SK-N-SH (cell line): Measurements from ENCODE around the gene UBE2E2. TPM values are rescaled to one million over a fixed set of nuclear protein-coding genes. Genes with fewer than 3 reads are reported as not detected.

ENCODE experiments used
- CTCF ChIA-PET: fragments of 300-600, 350-600 bp; formaldehyde crosslinking; extraction: SDS; loops from one replicate; lab custom pipeline; 2021; lab: Yijun Ruan, JAX
- POLR2A ChIA-PET: fragments of 350-600 bp; sonication (Branson Sonifier 250); formaldehyde crosslinking; extraction: SDS; loops from one replicate; lab custom pipeline; 2020; ENCODE audit warnings: antibody characterized with exemption, inconsistent platforms; lab: Yijun Ruan, JAX
- DNase-seq: peaks from one replicate; pipeline ENCODE4 v3.0.0; 2012
- H2AFZ ChIP-seq: fragments of 200-600 bp; sonication (generic); 2 replicates; pipeline ENCODE4 v1.8.1; 2016; ENCODE audit warnings: antibody characterized with exemption, mild to moderate bottlenecking, low read depth
- H3F3A ChIP-seq: fragments of 200-600 bp; sonication (generic); replicated peaks from 2 replicates; pipeline ENCODE3; 2016; ENCODE audit warnings: antibody characterized with exemption, mild to moderate bottlenecking; ENCODE audit not compliant: insufficient read depth
- H3K27ac ChIP-seq, 2 experiments: fragments of 200-500 bp in 1 of 2; fragments of 200-600 bp in 1 of 2; sonication (Bioruptor generic) in 1 of 2; sonication (generic), shearing (Covaris generic) in 1 of 2; 2 replicates each; pipeline versions ENCODE4 v1.5.1 to v1.6.1; 2014 to 2016; ENCODE audit warnings: low read depth in 2 of 2, inconsistent platforms in 1 of 2, low read length in 1 of 2, mild to moderate bottlenecking in 1 of 2, mixed read lengths in 1 of 2
- H3K27me3 ChIP-seq: fragments of 200-600 bp; sonication (generic), shearing (Covaris generic); 2 replicates; pipeline ENCODE4 v1.6.1; 2016; ENCODE audit warnings: mixed run types; ENCODE audit not compliant: insufficient read depth
- H3K36me3 ChIP-seq, 2 experiments: fragments of 200-500 bp in 1 of 2; fragments of 200-600 bp in 1 of 2; sonication (Bioruptor generic) in 1 of 2; sonication (generic) in 1 of 2; replicated peaks in 1 of 2; 2 replicates each; pipeline versions ENCODE3 to v1.5.1; 2014 to 2016; ENCODE audit warnings: low read length in 1 of 2, mild to moderate bottlenecking in 1 of 2; ENCODE audit not compliant: insufficient read depth in 2 of 2, control insufficient read depth in 1 of 2
- H3K4me1 ChIP-seq, 2 experiments: fragments of 200-500 bp in 1 of 2; fragments of 200-600 bp in 1 of 2; sonication (Bioruptor generic) in 1 of 2; sonication (generic), shearing (Covaris generic) in 1 of 2; 2 replicates each; pipeline versions ENCODE4 v1.5.1 to v1.6.1; 2014 to 2016; ENCODE audit warnings: low read depth in 1 of 2, low read length in 1 of 2, mixed run types in 1 of 2; ENCODE audit not compliant: insufficient read depth in 2 of 2, control insufficient read depth in 1 of 2
- H3K4me2 ChIP-seq: fragments of 200-600 bp; sonication (generic), shearing (Covaris generic); 2 replicates; pipeline ENCODE4 v1.6.1; 2017; ENCODE audit warnings: mixed run types
- H3K4me3 ChIP-seq, 2 experiments: fragments of 200-500 bp in 1 of 2; fragments of 200-600 bp in 1 of 2; sonication (Bioruptor generic) in 1 of 2; sonication (generic), shearing (Covaris generic) in 1 of 2; 2 replicates each; pipeline versions ENCODE4 v1.5.1 to v1.8.1; 2014 to 2016; ENCODE audit warnings: low read depth in 2 of 2, inconsistent platforms in 1 of 2, low read length in 1 of 2, mild to moderate bottlenecking in 1 of 2, mixed read lengths in 1 of 2, moderate library complexity in 1 of 2
- H3K79me2 ChIP-seq: fragments of 200-600 bp; sonication (generic); 2 replicates; pipeline ENCODE4 v1.8.1; 2017; ENCODE audit warnings: mild to moderate bottlenecking; ENCODE audit not compliant: insufficient read depth
- H3K9ac ChIP-seq: fragments of 200-600 bp; sonication (generic); 2 replicates; pipeline ENCODE4 v1.6.1; 2017; ENCODE audit warnings: mixed run types
- H3K9me2 ChIP-seq: fragments of 200-600 bp; sonication (generic); 2 replicates; pipeline ENCODE4 v1.6.1; 2017; ENCODE audit warnings: mixed run types
- H3K9me3 ChIP-seq: fragments of 200-600 bp; sonication (generic); 2 replicates; pipeline ENCODE4 v1.6.1; 2017; ENCODE audit warnings: mixed run types, mild to moderate bottlenecking, moderate library complexity
- H4K20me1 ChIP-seq: fragments of 200-600 bp; sonication (generic); 2 replicates; pipeline ENCODE4 v1.6.1; 2017; ENCODE audit warnings: mild to moderate bottlenecking, mixed run types; ENCODE audit not compliant: insufficient read depth
- CHD2 ChIP-seq: fragments of 150-350 bp; IDR thresholded peaks from 2 replicates; pipeline ENCODE4 v1.6.1; 2018; ENCODE audit warnings: low read length; ENCODE audit not compliant: partially characterized antibody
- EP300 ChIP-seq, 2 experiments: IDR thresholded peaks; 2 replicates each; pipeline versions ENCODE4 v1.4.0 to v1.6.1; 2012; ENCODE audit warnings: borderline replicate concordance in 1 of 2, low read depth in 1 of 2, low read length in 1 of 2
- FOSL2 ChIP-seq: IDR thresholded peaks from 2 replicates; pipeline ENCODE4 v1.4.0; 2012; ENCODE audit warnings: low read depth, mild to moderate bottlenecking, moderate library complexity, borderline replicate concordance
- IRF3 ChIP-seq: fragments of 150-350 bp; IDR thresholded peaks from 2 replicates; pipeline ENCODE4 v1.6.1; 2016; ENCODE audit warnings: mild to moderate bottlenecking, low read depth, low read length
- JUND ChIP-seq: IDR thresholded peaks from 2 replicates; pipeline ENCODE4 v1.4.0; 2012
- MXI1 ChIP-seq: IDR thresholded peaks from 2 replicates; pipeline ENCODE4 v1.6.1; 2012; ENCODE audit warnings: mild to moderate bottlenecking, low read depth, low read length, improper control_type of control experiment
- NFIC ChIP-seq: IDR thresholded peaks from 2 replicates; pipeline ENCODE4 v1.4.0; 2012; ENCODE audit warnings: borderline replicate concordance
- NRF1 ChIP-seq: IDR thresholded peaks from 2 replicates; pipeline ENCODE4 v1.6.1; 2012; ENCODE audit warnings: low read depth, mild to moderate bottlenecking, low read length
- PBX3 ChIP-seq: IDR thresholded peaks from 2 replicates; pipeline ENCODE4; 2012
- RCOR1 ChIP-seq: fragments of 150-350 bp; IDR thresholded peaks from 2 replicates; pipeline ENCODE4 v1.6.1; 2017; ENCODE audit warnings: antibody characterized with exemption, low read length
- SMC3 ChIP-seq: IDR thresholded peaks from 2 replicates; pipeline ENCODE4 v1.6.1; 2012; ENCODE audit warnings: low read depth, low read length, improper control_type of control experiment
- TAF1 ChIP-seq: IDR thresholded peaks from 2 replicates; pipeline ENCODE4 v1.6.1; 2012; ENCODE audit warnings: low read depth, mild to moderate bottlenecking, low read length, moderate library complexity, borderline replicate concordance
- TEAD4 ChIP-seq: IDR thresholded peaks from 2 replicates; pipeline ENCODE4 v1.4.0; 2012; ENCODE audit warnings: mild to moderate bottlenecking, borderline replicate concordance; ENCODE audit not compliant: insufficient read depth
- USF1 ChIP-seq: IDR thresholded peaks from 2 replicates; pipeline ENCODE4 v1.4.0; 2012; ENCODE audit warnings: low read depth, borderline replicate concordance
- YY1 ChIP-seq: IDR thresholded peaks from 2 replicates; pipeline ENCODE4 v1.4.0; 2012; ENCODE audit warnings: low read depth, mild to moderate bottlenecking
- WGBS: methylation state at CpG from one replicate; pipeline ENCODE4 v1.1.6; 2017; ENCODE audit warnings: low lambda C conversion rate; 5-methylcytosine and 5-hydroxymethylcytosine counted together
- polyA plus RNA-seq, 3 experiments: library from polyadenylated mRNA; depleted of rRNA; stranded (reverse); fragments of >200 nt; gene quantifications; 2 replicates each; pipeline ENCODE4 v1.2.3, GENCODE V29; 2012

UBE2E2 gene
- polyA plus RNA-seq, 1 of the 3 experiments (the other 2 are of a cell fraction) = 46.4 TPM

GRCh38 chr3:23519314-23520208, 316.4 kb downstream of the UBE2E2 start:
- H3K79me2 ChIP-seq = no peaks in the 10 kb centered on the region

GRCh38 chr3:23527326-23527725, 324.2 kb downstream of the UBE2E2 start:
- DNase-seq = no peak
- 94% methylated on average over 2 of the region's 2 CpGs for WGBS
- POLR2A ChIA-PET = no interaction called here
- Histone ChIP-seq H3K4me2 (no peak overlapping the region), H3K9me2 (no peaks in the 10 kb centered on the region), H3K36me3 (peaks cover 0 to 3% of the 10 kb centered on the region in 2 experiments), H3K4me3 (no peak overlapping the region), H3F3A (peaks cover under 1% of the 10 kb centered on the region), H4K20me1 (no peaks in the 10 kb centered on the region), H3K4me1 (no peaks in the 10 kb centered on the region), H2AFZ (no peak overlapping the region), H3K9me3 (no peaks in the 10 kb centered on the region)
- CTCF ChIA-PET = interaction anchor here (1.2 kb wide), 1 partner anchor 16 kb away, joined by 3 read pairs; no protein-coding TSS in a partner anchor
- TF ChIP-seq CHD2 (no peak), TAF1 (no peak), SMC3 (no peak), TEAD4 (no peak), NFIC (no peak), MXI1 (no peak), RCOR1 (no peak), EP300 (IDR thresholded peaks at IDR 0.05; ENCODE audit: borderline replicate concordance in 1 of 2, low read depth in 1 of 2, low read length in 1 of 2) (no peak), PBX3 (no peak), USF1 (no peak), JUND (no peak), IRF3 (no peak), YY1 (no peak)
- TF ChIP-seq, all 33 proteins: peak for 0
- Histone ChIP-seq H3K27ac (no peak overlapping the region), H3K79me2 (no peaks in the 10 kb centered on the region), H3K9ac (no peak overlapping the region), H3K27me3 (no peaks in the 10 kb centered on the region)

More at GRCh38 chr3:23519314-23520208, 316.4 kb downstream of the UBE2E2 start:
- H3K4me3 ChIP-seq = no peak overlapping the region
- H3K9ac ChIP-seq = no peak overlapping the region
- H3K9me2 ChIP-seq = no peaks in the 10 kb centered on the region
- 97% methylated on average over 4 of the region's 4 CpGs for WGBS
- POLR2A ChIA-PET = interaction anchor here (0.6 kb wide), 1 partner anchor 16 kb away, joined by 4 read pairs; no protein-coding TSS in a partner anchor
- no peaks in the 10 kb centered on the region for H4K20me1 ChIP-seq
- peaks cover 0 to 3% of the 10 kb centered on the region in 2 experiments for H3K36me3 ChIP-seq
- H3K27ac ChIP-seq = no peak overlapping the region
- no peaks in the 10 kb centered on the region for H3K9me3 ChIP-seq
- no peaks in the 10 kb centered on the region for H3K27me3 ChIP-seq
- TF ChIP-seq FOSL2 (no peak), NRF1 (no peak), SMC3 (no peak)
- no peak overlapping the region for H2AFZ ChIP-seq
- H3K4me2 ChIP-seq = no peak overlapping the region
- CTCF ChIA-PET = interaction anchor here (1.2 kb wide), 1 partner anchor 8 kb away, joined by 4 read pairs; no protein-coding TSS in a partner anchor
- H3F3A ChIP-seq = peaks cover 4% of the 10 kb centered on the region
- DNase-seq = no peak
- H3K4me1 ChIP-seq = peaks cover 0 to 3% of the 10 kb centered on the region in 2 experiments; a peak in 2 of 4 replicates
